ENCODE measurements around the gene MYH10.

Gene MYH10

GRCh38 chr17:8673612-8674011 lies 43.1 kb upstream of the MYH10 start:
- ATAC-seq (ENCODE audit: low read depth) (no peak), DNase-seq (ENCODE audit: low spot score) (no peak)
- H3K36me3 ChIP-seq (ENCODE audit: low read depth), result no peaks in the 10 kb centered on the region
- H3K9me3 ChIP-seq (ENCODE audit: severe bottlenecking), result no peaks in the 10 kb centered on the region
- H3K4me1 ChIP-seq (ENCODE audit: insufficient read depth, poor library complexity, severe bottlenecking), result no peaks in the 10 kb centered on the region
- H3K4me3 ChIP-seq (ENCODE audit: severe bottlenecking), result no peak overlapping the region
- H3K27me3 ChIP-seq (ENCODE audit: insufficient read depth, poor library complexity, severe bottlenecking), result no peaks in the 10 kb centered on the region
- no peak overlapping the region for H3K27ac ChIP-seq (ENCODE audit: poor library complexity, severe bottlenecking)
- no peak for TF ChIP-seq CTCF (IDR thresholded peaks at IDR 0.05; ENCODE audit: poor library complexity, severe bottlenecking)

GRCh38 chr17:8672326-8672725 lies 41.8 kb upstream of the MYH10 start:
- Histone ChIP-seq H3K27me3 (ENCODE audit: insufficient read depth, poor library complexity, severe bottlenecking) (no peaks in the 10 kb centered on the region), H3K27ac (ENCODE audit: poor library complexity, severe bottlenecking) (no peak overlapping the region), H3K9me3 (ENCODE audit: severe bottlenecking) (no peaks in the 10 kb centered on the region), H3K36me3 (ENCODE audit: low read depth) (no peaks in the 10 kb centered on the region), H3K4me1 (ENCODE audit: insufficient read depth, poor library complexity, severe bottlenecking) (no peaks in the 10 kb centered on the region), H3K4me3 (ENCODE audit: severe bottlenecking) (no peak overlapping the region)
- TF ChIP-seq CTCF (IDR thresholded peaks at IDR 0.05; ENCODE audit: poor library complexity, severe bottlenecking), result no peak
- ATAC-seq (ENCODE audit: low read depth) (no peak), DNase-seq (ENCODE audit: low spot score) (no peak)

GRCh38 chr17:8670421-8670820 lies 39.9 kb upstream of the MYH10 start:
- no peak for ATAC-seq (ENCODE audit: low read depth)
- no peak overlapping the region for H3K4me3 ChIP-seq (ENCODE audit: severe bottlenecking)
- TF ChIP-seq CTCF (IDR thresholded peaks at IDR 0.05; ENCODE audit: poor library complexity, severe bottlenecking), result no peak
- no peak for DNase-seq (ENCODE audit: low spot score)
- no peaks in the 10 kb centered on the region for H3K4me1 ChIP-seq (ENCODE audit: insufficient read depth, poor library complexity, severe bottlenecking)
- no peaks in the 10 kb centered on the region for H3K9me3 ChIP-seq (ENCODE audit: severe bottlenecking)
- no peak overlapping the region for H3K27ac ChIP-seq (ENCODE audit: poor library complexity, severe bottlenecking)
- H3K27me3 ChIP-seq (ENCODE audit: insufficient read depth, poor library complexity, severe bottlenecking), result no peaks in the 10 kb centered on the region
- H3K36me3 ChIP-seq (ENCODE audit: low read depth), result no peaks in the 10 kb centered on the region

- no peak for TF ChIP-seq CTCF (IDR thresholded peaks at IDR 0.05; ENCODE audit: poor library complexity, severe bottlenecking)
- H3K4me1 ChIP-seq (ENCODE audit: insufficient read depth, poor library complexity, severe bottlenecking), result no peaks in the 10 kb centered on the region
- no peak for ATAC-seq (ENCODE audit: low read depth)
- H3K27ac ChIP-seq (ENCODE audit: poor library complexity, severe bottlenecking), result no peak overlapping the region
- no peaks in the 10 kb centered on the region for H3K9me3 ChIP-seq (ENCODE audit: severe bottlenecking)
- H3K36me3 ChIP-seq (ENCODE audit: low read depth), result no peaks in the 10 kb centered on the region
- no peak for DNase-seq (ENCODE audit: low spot score)
- no peak overlapping the region for H3K4me3 ChIP-seq (ENCODE audit: severe bottlenecking)
- H3K27me3 ChIP-seq (ENCODE audit: insufficient read depth, poor library complexity, severe bottlenecking), result no peaks in the 10 kb centered on the region
Observed at GRCh38 chr17:8668176-8668740, 37.7 kb upstream of the MYH10 start.

GRCh38 chr17:8667421-8667820 lies 36.9 kb upstream of the MYH10 start:
- TF ChIP-seq CTCF (IDR thresholded peaks at IDR 0.05; ENCODE audit: poor library complexity, severe bottlenecking), result no peak
- H3K9me3 ChIP-seq (ENCODE audit: severe bottlenecking), result no peaks in the 10 kb centered on the region
- ATAC-seq (ENCODE audit: low read depth) (no peak), DNase-seq (ENCODE audit: low spot score) (no peak)
- no peaks in the 10 kb centered on the region for H3K4me1 ChIP-seq (ENCODE audit: insufficient read depth, poor library complexity, severe bottlenecking)
- no peak overlapping the region for H3K27ac ChIP-seq (ENCODE audit: poor library complexity, severe bottlenecking)
- no peaks in the 10 kb centered on the region for H3K27me3 ChIP-seq (ENCODE audit: insufficient read depth, poor library complexity, severe bottlenecking)
- H3K4me3 ChIP-seq (ENCODE audit: severe bottlenecking), result no peak overlapping the region
- no peaks in the 10 kb centered on the region for H3K36me3 ChIP-seq (ENCODE audit: low read depth)

Measured in RWPE2 (cell line).